Hippocampal formation (tissue), 2 donors: ENCODE data around the gene TEX261.
A peak's percentile ranks its signal among the peaks of the same experiment; 100 is the strongest.

ENCODE experiments used
- DNase-seq, 2 donors: peaks; one replicate each; lab custom pipeline; 2025; lab: John Stamatoyannopoulos, UW

TEX261 gene

GRCh38 chr2:70981866-70982810 lies 12.5 kb downstream of the TEX261 start:
- DNase-seq = no peak

GRCh38 chr2:70981421-70981820 lies 13.3 kb downstream of the TEX261 start:
- DNase-seq = no peak

- no peak for DNase-seq
Measured at GRCh38 chr2:70979626-70980025, 15.0 kb downstream of the TEX261 start.

GRCh38 chr2:70979180-70979488 lies 15.5 kb downstream of the TEX261 start:
- no peak for DNase-seq

DNA sequence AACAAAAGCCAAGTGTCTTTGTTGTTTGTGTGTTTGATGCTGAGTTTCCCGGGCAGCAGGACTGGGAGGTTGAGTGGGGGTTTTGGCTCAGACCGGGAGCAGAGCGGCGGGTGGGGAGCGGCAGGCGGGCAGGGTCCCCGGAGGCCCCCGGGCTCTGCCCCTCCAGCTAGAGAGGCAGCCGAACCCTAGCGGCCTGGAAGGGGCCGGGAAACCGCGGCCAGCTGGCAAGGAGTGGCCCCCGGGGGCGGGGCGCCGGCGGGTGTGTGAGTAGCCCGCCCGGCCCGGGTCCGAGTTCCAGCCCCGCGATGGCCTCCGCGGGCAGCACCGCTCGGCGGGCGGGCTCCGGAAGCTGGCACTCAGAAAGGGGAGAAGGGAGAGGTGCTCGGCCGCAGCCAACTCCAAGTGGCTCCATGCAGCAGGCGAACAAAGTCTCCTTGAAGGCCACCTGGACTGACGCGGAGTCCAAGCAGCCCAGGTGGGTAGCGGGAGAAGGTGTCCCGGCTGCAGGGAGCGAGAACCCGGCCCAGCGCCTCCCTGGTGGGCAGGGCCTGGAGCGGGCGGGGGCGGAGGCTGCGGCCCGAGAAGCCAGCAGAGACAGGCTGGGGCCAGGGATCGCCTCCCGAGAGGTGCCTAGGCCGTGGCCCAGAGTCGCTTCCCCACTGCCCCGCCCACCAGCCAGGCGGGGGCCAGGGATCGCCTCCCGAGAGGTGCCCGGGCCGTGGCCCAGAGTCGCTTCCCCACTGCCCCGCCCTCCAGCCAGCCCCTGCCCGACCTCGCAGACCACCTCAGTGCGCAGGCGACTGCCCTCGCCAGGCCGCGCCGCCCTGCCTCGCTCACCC lies 16.1 kb downstream of the TEX261 start, which contains the start of gene ANKRD53:
TSS of gene ANKRD53 (plus strand) at position 290 of the 839 bp plus-strand sequence. CDS start at position 306, 16 bp downstream.
- DNase-seq = no peak

GRCh38 chr2:70977605-70978205 lies 17.0 kb downstream of the TEX261 start:
- DNase-seq = no peak

DNA sequence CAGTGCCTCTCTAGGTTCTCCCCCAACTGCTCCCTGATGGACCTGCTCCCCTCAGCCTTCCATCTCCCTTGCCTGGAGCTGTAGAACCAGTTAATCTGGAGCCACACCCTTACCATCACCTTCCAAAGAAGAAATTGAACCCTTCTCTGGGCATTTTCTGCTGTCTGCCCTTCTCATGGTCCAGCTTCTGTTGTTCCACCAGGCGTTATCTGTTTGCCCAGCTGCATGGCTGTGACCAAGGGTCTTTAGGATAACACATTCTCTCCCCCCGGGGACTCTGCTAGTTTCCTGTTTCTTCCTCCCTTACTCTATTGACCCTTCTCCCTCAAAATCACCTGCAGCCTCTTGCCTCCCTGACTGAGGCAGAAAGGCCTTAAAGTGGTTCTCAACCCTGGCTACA lies 19.4 kb downstream of the TEX261 start:
- DNase-seq = no peak

- DNase-seq = no peak
Measured at GRCh38 chr2:70974592-70974991, 20.1 kb downstream of the TEX261 start.

DNA sequence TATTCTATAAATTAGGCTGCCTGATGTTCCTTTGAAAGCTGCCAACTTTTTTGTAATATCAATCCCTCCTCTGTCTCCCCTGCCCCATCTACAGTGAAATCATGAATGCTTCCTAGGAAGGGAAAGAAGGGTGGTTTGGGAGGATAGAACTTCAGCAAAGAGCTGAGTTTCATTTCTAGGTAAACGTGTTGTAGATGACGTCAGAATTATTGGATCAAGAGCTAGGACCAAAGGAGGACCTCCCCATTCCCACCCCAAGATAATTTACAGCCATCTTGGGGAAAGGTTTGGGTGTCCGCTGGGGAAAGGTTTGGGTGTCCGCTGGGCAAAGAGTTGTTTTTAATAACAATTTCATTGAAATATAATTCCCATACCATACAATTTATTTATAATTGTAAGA lies 27.5 kb downstream of the TEX261 start:
- no peak for DNase-seq

DNA sequence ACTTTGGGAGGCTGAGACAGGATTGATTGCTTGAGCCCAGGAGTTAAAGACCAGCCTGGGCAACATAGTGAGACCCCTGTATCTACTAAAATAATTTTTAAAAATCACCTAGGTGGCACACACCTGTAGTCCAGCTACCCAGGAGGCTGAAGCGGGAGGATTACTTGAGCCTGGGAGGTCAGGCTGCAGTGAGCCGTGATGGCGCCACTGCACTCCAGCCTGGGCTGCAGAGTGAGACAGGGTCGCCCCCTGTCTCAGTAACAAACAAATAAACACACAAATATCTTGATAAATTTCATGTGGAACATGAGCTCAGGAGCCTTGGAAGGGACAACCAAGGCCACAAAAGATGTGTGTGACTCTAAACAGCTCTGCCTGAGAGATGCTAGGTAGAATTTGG lies 28.0 kb downstream of the TEX261 start:
- no peak for DNase-seq

DNA sequence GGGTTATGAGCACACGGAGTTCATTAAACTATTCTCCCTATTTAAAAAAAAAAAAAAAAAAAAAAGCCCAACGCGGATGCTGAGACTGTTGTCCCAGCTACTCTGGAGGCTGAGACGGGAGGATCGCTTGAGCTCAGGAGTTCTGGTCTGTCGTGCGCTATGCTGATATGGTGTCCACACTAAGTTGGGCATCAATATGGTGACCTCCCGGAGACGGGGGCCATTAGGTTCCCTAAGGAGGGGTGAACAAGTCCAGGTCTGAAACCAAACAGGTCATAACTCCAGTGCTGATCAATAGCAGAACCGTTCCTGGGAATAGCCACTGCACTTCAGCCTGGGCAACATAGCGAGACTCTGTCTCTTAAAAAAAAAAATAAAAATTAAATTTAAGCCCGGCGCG lies 29.2 kb downstream of the TEX261 start:
- DNase-seq = no peak

DNA sequence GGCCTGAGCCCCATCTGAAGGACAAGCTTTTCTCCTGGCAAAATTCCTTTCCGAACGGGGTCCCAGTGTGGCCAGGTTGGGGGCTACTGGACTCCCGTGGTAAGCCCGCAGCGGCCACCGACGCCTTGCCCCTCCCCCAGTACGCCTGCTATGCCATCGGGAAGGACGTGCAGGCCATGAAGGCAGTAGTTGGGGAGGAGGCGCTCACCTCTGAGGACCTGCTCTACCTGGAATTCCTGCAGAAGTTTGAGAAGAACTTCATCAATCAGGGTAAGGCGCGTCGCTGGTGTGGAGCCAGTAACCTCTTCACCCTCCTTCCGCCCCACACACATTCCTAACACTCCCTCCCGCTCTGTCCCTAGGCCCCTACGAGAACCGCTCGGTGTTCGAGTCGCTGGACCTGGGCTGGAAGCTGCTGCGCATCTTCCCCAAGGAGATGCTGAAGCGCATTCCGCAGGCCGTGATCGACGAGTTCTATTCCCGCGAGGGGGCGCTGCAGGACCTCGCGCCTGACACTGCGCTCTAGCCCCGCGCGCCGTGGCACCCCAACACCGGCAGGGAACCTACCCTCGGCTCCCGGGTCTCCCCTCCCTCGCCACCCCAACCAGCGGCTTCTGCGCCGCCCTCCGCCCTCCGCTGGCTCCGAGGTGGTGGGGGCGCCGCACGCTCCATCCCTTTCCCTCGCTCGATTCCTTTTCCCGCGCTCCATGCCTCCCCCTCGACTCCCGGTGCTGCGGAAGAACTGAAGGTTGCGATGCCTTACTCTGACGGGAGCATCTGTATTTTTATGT lies 29.9 kb downstream of the TEX261 start:
- DNase-seq = peak in 1 of 2 donors; percentile 33

GRCh38 chr2:70964133-70964532 lies 30.5 kb downstream of the TEX261 start:
- DNase-seq = no peak

DNA sequence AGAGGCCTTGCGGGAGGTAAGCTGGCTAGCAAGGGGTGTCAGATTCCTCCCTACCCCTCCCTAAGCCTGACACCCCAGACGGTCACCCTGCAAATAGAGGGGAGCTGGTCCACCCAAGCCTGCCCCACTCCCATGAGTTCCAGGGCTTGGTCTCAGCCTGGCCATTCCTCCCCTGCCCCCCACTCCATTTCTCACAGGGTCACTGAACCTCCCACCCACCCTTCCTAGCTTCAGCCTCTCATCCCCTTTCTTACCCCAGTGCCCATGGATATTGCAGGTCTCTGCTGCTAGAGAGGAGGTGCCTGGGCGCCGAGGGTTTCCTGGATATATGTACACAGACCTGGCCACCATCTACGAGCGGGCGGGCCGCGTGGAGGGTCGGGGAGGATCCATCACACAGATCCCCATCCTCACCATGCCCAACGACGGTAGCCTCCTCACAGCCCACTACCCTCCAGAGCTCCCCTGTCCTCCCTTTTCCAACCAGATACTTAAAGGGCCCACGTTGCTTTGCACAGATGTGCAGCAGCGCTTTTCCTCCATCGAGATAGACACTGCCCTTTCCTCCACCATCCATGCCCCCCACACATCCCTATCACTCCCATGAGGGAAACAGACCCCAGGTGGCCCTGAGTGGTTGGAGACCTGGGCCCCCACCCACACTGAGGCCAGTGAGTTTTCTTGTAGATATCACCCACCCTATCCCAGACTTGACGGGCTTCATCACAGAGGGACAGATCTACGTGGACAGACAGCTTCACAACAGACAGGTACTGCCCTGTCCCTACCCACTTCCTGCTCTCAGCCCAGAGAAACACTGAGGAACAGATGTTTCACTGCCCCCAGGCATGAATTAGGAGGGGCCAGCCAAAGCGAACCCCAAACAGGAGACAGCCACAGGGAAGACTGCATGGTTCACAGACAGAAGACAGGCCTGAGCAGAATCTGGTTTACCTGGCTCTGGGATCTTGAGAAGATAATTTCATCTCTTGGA lies 31.5 kb downstream of the TEX261 start:
- no peak for DNase-seq

DNA sequence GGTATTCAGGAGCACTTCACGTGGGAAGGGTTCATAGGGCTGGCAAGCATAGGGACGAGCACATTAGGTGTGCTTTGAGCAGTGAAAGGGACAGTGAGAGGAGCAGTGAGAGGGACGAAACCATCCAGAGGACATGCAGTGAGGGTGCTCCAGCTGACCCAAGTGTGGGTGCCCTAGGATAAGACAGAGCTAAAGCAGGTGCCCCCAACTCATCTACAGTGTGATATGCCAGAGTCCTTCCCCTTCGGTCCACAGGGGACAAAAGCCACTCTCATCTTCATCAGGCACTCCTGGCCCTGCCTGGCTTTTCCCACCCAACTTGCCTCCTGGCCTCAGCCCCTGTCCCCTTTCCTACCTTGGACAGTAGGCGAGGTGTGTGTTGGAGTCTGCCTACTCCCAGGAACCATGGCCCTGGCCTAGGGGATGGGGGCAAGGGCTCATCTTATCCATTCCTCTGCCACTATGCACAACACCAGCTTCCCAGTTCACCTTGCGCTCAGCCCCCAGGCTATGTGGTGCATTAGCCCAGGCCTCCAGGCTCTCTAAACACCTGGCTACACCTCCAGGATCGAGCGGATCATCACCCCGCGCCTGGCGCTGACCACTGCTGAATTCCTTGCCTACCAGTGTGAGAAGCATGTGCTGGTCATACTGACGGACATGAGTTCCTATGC lies 32.3 kb downstream of the TEX261 start:
- DNase-seq = no peak

GRCh38 chr2:70961648-70961994 lies 33.1 kb downstream of the TEX261 start:
- no peak for DNase-seq

DNA sequence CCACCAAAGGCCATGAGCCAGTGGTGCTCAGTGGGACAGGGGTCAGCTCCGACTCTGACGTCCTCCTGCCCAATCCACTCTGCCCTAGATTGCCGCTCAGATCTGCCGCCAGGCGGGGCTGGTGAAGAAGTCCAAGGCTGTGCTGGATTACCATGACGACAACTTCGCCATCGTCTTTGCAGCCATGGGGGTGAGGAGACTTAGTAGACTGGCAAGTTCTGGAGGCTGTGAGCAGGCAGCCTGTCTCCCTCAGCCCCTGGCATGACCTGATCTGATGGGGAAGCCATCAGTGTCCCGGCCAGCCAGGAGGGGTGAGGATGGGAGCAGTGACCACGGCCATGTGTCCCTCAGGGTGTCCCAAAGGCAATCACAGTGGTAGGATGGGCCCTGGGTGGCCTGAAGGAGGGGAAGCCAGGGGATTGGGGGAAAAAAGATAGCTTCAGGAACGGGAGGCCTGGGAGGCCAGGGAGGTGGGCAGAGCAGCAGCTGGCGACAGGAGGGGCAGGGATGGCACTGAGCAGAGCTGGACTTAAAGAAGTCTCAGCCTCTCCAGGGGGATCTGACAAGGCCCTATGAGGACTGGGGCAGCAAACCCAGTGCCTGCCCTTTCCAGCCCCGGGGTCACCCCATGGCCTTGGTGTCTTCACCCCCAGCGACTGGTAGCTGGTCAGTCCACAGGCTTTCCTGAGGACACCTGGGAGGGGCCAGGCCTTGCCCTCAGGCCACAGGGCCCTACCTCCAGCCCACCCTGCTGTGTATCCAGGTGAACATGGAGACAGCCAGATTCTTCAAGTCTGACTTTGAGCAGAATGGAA lies 33.6 kb downstream of the TEX261 start:
- DNase-seq = no peak

DNA sequence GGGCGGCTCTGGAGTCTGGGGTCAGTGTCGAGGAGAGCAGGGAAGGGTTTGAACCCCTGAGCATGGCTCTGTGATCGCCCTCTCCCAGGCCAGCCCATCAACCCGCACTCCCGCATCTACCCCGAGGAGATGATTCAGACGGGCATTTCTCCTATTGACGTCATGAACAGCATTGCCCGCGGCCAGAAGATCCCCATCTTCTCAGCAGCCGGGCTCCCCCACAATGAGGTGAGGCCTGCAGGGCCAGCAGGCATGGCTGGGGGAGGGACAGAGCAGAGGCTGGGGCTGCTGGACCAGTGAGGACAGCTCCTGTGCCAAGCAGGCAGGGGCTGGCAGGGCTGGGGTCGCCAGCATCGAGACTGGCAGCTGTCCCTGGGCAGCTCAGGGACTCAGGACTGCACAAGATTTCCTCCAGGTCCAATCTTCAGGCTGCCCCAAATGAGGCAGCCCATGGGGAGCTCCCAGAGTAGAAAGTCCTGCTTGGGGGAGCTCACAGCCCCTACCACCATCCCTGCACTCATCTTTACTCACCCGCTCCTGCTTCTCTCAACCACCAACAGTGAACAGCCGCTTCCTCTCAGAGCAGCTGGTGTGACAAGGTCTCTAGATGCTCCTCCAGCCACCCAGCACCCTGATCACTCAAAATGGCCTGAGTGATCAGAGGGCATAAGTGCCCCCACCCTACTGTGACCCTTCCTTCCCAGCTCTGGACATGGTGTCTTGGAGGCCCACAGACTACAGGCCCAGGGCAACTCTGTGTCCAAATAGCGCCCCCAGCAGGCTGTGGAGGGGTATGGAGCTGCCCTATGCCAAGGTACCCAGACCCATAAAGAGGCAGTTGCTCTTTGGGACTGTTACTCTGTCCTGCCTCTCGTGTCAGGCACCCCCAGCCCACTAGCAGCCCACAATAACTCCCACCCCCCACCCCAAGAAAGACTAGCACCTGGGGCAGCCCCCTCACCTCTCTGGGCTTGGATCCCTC lies 34.5 kb downstream of the TEX261 start:
- no peak for DNase-seq
